SK-N-SH (cell line): Measurements from ENCODE around the gene GALNT5. TPM values are rescaled to one million over a fixed set of nuclear protein-coding genes. Genes with fewer than 3 reads are reported as not detected.

ENCODE experiments used
- CTCF ChIA-PET: fragments of 300-600, 350-600 bp; formaldehyde crosslinking; extraction: SDS; loops from one replicate; lab custom pipeline; 2021; lab: Yijun Ruan, JAX
- POLR2A ChIA-PET: fragments of 350-600 bp; sonication (Branson Sonifier 250); formaldehyde crosslinking; extraction: SDS; loops from one replicate; lab custom pipeline; 2020; ENCODE audit warnings: antibody characterized with exemption, inconsistent platforms; lab: Yijun Ruan, JAX
- DNase-seq: peaks from one replicate; pipeline ENCODE4 v3.0.0; 2012
- H2AFZ ChIP-seq: fragments of 200-600 bp; sonication (generic); 2 replicates; pipeline ENCODE4 v1.8.1; 2016; ENCODE audit warnings: antibody characterized with exemption, mild to moderate bottlenecking, low read depth
- H3F3A ChIP-seq: fragments of 200-600 bp; sonication (generic); replicated peaks from 2 replicates; pipeline ENCODE3; 2016; ENCODE audit warnings: antibody characterized with exemption, mild to moderate bottlenecking; ENCODE audit not compliant: insufficient read depth
- H3K27ac ChIP-seq, 2 experiments: fragments of 200-500 bp in 1 of 2; fragments of 200-600 bp in 1 of 2; sonication (Bioruptor generic) in 1 of 2; sonication (generic), shearing (Covaris generic) in 1 of 2; 2 replicates each; pipeline versions ENCODE4 v1.5.1 to v1.6.1; 2014 to 2016; ENCODE audit warnings: low read depth in 2 of 2, inconsistent platforms in 1 of 2, low read length in 1 of 2, mild to moderate bottlenecking in 1 of 2, mixed read lengths in 1 of 2
- H3K27me3 ChIP-seq: fragments of 200-600 bp; sonication (generic), shearing (Covaris generic); 2 replicates; pipeline ENCODE4 v1.6.1; 2016; ENCODE audit warnings: mixed run types; ENCODE audit not compliant: insufficient read depth
- H3K36me3 ChIP-seq, 2 experiments: fragments of 200-500 bp in 1 of 2; fragments of 200-600 bp in 1 of 2; sonication (Bioruptor generic) in 1 of 2; sonication (generic) in 1 of 2; replicated peaks in 1 of 2; 2 replicates each; pipeline versions ENCODE3 to v1.5.1; 2014 to 2016; ENCODE audit warnings: low read length in 1 of 2, mild to moderate bottlenecking in 1 of 2; ENCODE audit not compliant: insufficient read depth in 2 of 2, control insufficient read depth in 1 of 2
- H3K4me1 ChIP-seq, 2 experiments: fragments of 200-500 bp in 1 of 2; fragments of 200-600 bp in 1 of 2; sonication (Bioruptor generic) in 1 of 2; sonication (generic), shearing (Covaris generic) in 1 of 2; 2 replicates each; pipeline versions ENCODE4 v1.5.1 to v1.6.1; 2014 to 2016; ENCODE audit warnings: low read depth in 1 of 2, low read length in 1 of 2, mixed run types in 1 of 2; ENCODE audit not compliant: insufficient read depth in 2 of 2, control insufficient read depth in 1 of 2
- H3K4me2 ChIP-seq: fragments of 200-600 bp; sonication (generic), shearing (Covaris generic); 2 replicates; pipeline ENCODE4 v1.6.1; 2017; ENCODE audit warnings: mixed run types
- H3K4me3 ChIP-seq, 2 experiments: fragments of 200-500 bp in 1 of 2; fragments of 200-600 bp in 1 of 2; sonication (Bioruptor generic) in 1 of 2; sonication (generic), shearing (Covaris generic) in 1 of 2; 2 replicates each; pipeline versions ENCODE4 v1.5.1 to v1.8.1; 2014 to 2016; ENCODE audit warnings: low read depth in 2 of 2, inconsistent platforms in 1 of 2, low read length in 1 of 2, mild to moderate bottlenecking in 1 of 2, mixed read lengths in 1 of 2, moderate library complexity in 1 of 2
- H3K79me2 ChIP-seq: fragments of 200-600 bp; sonication (generic); 2 replicates; pipeline ENCODE4 v1.8.1; 2017; ENCODE audit warnings: mild to moderate bottlenecking; ENCODE audit not compliant: insufficient read depth
- H3K9ac ChIP-seq: fragments of 200-600 bp; sonication (generic); 2 replicates; pipeline ENCODE4 v1.6.1; 2017; ENCODE audit warnings: mixed run types
- H3K9me2 ChIP-seq: fragments of 200-600 bp; sonication (generic); 2 replicates; pipeline ENCODE4 v1.6.1; 2017; ENCODE audit warnings: mixed run types
- H3K9me3 ChIP-seq: fragments of 200-600 bp; sonication (generic); 2 replicates; pipeline ENCODE4 v1.6.1; 2017; ENCODE audit warnings: mixed run types, mild to moderate bottlenecking, moderate library complexity
- H4K20me1 ChIP-seq: fragments of 200-600 bp; sonication (generic); 2 replicates; pipeline ENCODE4 v1.6.1; 2017; ENCODE audit warnings: mild to moderate bottlenecking, mixed run types; ENCODE audit not compliant: insufficient read depth
- EZH2phosphoT487 ChIP-seq: fragments of 200-600 bp; sonication (generic); IDR thresholded peaks from 2 replicates; pipeline ENCODE4 v1.6.1; 2017; ENCODE audit warnings: low read depth, mixed run types, mild to moderate bottlenecking, antibody characterized with exemption, moderate library complexity, borderline replicate concordance
- FOSL2 ChIP-seq: IDR thresholded peaks from 2 replicates; pipeline ENCODE4 v1.4.0; 2012; ENCODE audit warnings: low read depth, mild to moderate bottlenecking, moderate library complexity, borderline replicate concordance
- FOXJ3 ChIP-seq: sonication (generic); formaldehyde crosslinking; IDR thresholded peaks from 2 replicates; pipeline ENCODE4 v1.5.1; 2020; ENCODE audit warnings: mild to moderate bottlenecking, missing genetic modification reagents
- JUND ChIP-seq: IDR thresholded peaks from 2 replicates; pipeline ENCODE4 v1.4.0; 2012
- MEF2A ChIP-seq: IDR thresholded peaks from 2 replicates; pipeline ENCODE4 v1.4.0; 2012; ENCODE audit warnings: low read depth, borderline replicate concordance
- MXI1 ChIP-seq: IDR thresholded peaks from 2 replicates; pipeline ENCODE4 v1.6.1; 2012; ENCODE audit warnings: mild to moderate bottlenecking, low read depth, low read length, improper control_type of control experiment
- NFIC ChIP-seq: IDR thresholded peaks from 2 replicates; pipeline ENCODE4 v1.4.0; 2012; ENCODE audit warnings: borderline replicate concordance
- POLR2AphosphoS5 ChIP-seq: IDR thresholded peaks from 2 replicates; pipeline ENCODE4 v1.6.1; 2012; ENCODE audit warnings: low read depth, low read length
- RFX5 ChIP-seq: IDR thresholded peaks from 2 replicates; pipeline ENCODE4 v1.6.1; 2012; ENCODE audit warnings: mild to moderate bottlenecking, improper control_type of control experiment, low read length
- SIN3A ChIP-seq: IDR thresholded peaks from 2 replicates; pipeline ENCODE4 v1.6.1; 2012; ENCODE audit warnings: low read depth, mild to moderate bottlenecking, low read length, moderate library complexity, borderline replicate concordance
- SMC3 ChIP-seq: IDR thresholded peaks from 2 replicates; pipeline ENCODE4 v1.6.1; 2012; ENCODE audit warnings: low read depth, low read length, improper control_type of control experiment
- TCF12 ChIP-seq: IDR thresholded peaks from 2 replicates; pipeline ENCODE4 v1.4.0; 2012
- YY1 ChIP-seq: IDR thresholded peaks from 2 replicates; pipeline ENCODE4 v1.4.0; 2012; ENCODE audit warnings: low read depth, mild to moderate bottlenecking
- WGBS: methylation state at CpG from one replicate; pipeline ENCODE4 v1.1.6; 2017; ENCODE audit warnings: low lambda C conversion rate; 5-methylcytosine and 5-hydroxymethylcytosine counted together
- polyA plus RNA-seq, 3 experiments: library from polyadenylated mRNA; depleted of rRNA; stranded (reverse); fragments of >200 nt; gene quantifications; 2 replicates each; pipeline ENCODE4 v1.2.3, GENCODE V29; 2012
- TF ChIP-seq, protein P1 (sequence below): IDR thresholded peaks from 2 replicates; pipeline ENCODE4 v1.4.0; 2012; ENCODE audit warnings: low read depth
- TF ChIP-seq, protein P2 (sequence below): IDR thresholded peaks from 2 replicates; pipeline ENCODE4 v1.4.0; 2012; ENCODE audit warnings: low read depth, borderline replicate concordance
- TF ChIP-seq, protein P3 (sequence below): fragments of 150-350 bp; IDR thresholded peaks from 2 replicates; pipeline ENCODE4 v1.6.1; 2017; ENCODE audit warnings: antibody characterized with exemption, low read length, low read depth, borderline replicate concordance
- TF ChIP-seq, protein P4 (sequence below): IDR thresholded peaks from 2 replicates; pipeline ENCODE4; 2012
- TF ChIP-seq, protein P5 (sequence below): IDR thresholded peaks from 2 replicates; pipeline ENCODE4 v1.4.0; 2012; ENCODE audit warnings: low read depth, borderline replicate concordance

Gene GALNT5
- polyA plus RNA-seq, 1 of the 3 experiments (the other 2 are of a cell fraction) = 10.4 TPM

DNA sequence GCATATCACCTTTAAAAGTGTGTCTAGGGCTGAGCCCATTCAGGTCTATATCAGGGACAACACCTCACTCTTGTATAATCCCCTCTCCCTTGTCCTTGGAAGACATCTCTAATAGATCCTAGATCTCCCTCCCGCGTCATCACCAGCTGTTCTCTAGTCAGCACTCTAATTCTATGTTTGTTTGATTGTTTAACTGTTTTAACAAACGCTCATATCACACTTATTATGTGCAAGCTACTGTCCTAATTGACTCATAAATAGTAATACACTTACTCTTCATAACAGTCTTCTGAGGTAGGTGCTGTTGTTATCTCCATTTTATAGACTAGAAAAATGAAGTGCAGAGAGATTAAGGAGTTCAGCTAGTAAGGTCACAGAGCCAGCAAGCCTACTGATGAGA is 69.7 kb downstream of the GALNT5 start:
- WGBS = 14% methylated on average over 3 of the region's 3 CpGs
- Histone ChIP-seq H3K4me1 (no peaks in the 10 kb centered on the region), H3K9me2 (no peaks in the 10 kb centered on the region), H4K20me1 (no peaks in the 10 kb centered on the region), H3F3A (no peaks in the 10 kb centered on the region), H3K79me2 (no peaks in the 10 kb centered on the region), H3K36me3 (no peaks in the 10 kb centered on the region), H3K27me3 (peaks cover 31% of the 10 kb centered on the region; the same call in 1 of the 2 replicates), H3K9me3 (no peaks in the 10 kb centered on the region), H3K27ac (no peak overlapping the region), H3K4me2 (no peak overlapping the region), H3K9ac (no peak overlapping the region), H3K4me3 (0 out of 4 replicates have a peak overlapping the region, but pooled peaks of 1 of the 2 experiments have one; percentile 22), H2AFZ (no peak overlapping the region)
- CTCF ChIA-PET = interaction anchor here (0.6 to 5.6 kb wide), 21 partner anchors 9 to 1950 kb away, joined by 3 to 67 read pairs (median 5); no protein-coding TSS in a partner anchor
- TF ChIP-seq, protein P1, sequence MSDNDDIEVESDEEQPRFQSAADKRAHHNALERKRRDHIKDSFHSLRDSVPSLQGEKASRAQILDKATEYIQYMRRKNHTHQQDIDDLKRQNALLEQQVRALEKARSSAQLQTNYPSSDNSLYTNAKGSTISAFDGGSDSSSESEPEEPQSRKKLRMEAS = no peak
- TF ChIP-seq FOXJ3 (CRISPR knock-in tag) (no peak), MXI1 (no peak), SIN3A (no peak), MEF2A (no peak), POLR2AphosphoS5 (no peak), EZH2phosphoT487 (no peak), SMC3 (no peak), FOSL2 (no peak), NFIC (no peak), YY1 (no peak), TCF12 (no peak), JUND (no peak), RFX5 (no peak)
- TF ChIP-seq, protein P2, sequence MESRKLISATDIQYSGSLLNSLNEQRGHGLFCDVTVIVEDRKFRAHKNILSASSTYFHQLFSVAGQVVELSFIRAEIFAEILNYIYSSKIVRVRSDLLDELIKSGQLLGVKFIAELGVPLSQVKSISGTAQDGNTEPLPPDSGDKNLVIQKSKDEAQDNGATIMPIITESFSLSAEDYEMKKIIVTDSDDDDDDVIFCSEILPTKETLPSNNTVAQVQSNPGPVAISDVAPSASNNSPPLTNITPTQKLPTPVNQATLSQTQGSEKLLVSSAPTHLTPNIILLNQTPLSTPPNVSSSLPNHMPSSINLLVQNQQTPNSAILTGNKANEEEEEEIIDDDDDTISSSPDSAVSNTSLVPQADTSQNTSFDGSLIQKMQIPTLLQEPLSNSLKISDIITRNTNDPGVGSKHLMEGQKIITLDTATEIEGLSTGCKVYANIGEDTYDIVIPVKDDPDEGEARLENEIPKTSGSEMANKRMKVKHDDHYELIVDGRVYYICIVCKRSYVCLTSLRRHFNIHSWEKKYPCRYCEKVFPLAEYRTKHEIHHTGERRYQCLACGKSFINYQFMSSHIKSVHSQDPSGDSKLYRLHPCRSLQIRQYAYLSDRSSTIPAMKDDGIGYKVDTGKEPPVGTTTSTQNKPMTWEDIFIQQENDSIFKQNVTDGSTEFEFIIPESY = no peak
- TF ChIP-seq, protein P3, sequence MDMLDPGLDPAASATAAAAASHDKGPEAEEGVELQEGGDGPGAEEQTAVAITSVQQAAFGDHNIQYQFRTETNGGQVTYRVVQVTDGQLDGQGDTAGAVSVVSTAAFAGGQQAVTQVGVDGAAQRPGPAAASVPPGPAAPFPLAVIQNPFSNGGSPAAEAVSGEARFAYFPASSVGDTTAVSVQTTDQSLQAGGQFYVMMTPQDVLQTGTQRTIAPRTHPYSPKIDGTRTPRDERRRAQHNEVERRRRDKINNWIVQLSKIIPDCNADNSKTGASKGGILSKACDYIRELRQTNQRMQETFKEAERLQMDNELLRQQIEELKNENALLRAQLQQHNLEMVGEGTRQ = no peak
- TF ChIP-seq, protein P4, sequence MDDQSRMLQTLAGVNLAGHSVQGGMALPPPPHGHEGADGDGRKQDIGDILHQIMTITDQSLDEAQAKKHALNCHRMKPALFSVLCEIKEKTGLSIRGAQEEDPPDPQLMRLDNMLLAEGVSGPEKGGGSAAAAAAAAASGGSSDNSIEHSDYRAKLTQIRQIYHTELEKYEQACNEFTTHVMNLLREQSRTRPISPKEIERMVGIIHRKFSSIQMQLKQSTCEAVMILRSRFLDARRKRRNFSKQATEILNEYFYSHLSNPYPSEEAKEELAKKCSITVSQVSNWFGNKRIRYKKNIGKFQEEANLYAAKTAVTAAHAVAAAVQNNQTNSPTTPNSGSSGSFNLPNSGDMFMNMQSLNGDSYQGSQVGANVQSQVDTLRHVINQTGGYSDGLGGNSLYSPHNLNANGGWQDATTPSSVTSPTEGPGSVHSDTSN = no peak
- TF ChIP-seq, protein P5, sequence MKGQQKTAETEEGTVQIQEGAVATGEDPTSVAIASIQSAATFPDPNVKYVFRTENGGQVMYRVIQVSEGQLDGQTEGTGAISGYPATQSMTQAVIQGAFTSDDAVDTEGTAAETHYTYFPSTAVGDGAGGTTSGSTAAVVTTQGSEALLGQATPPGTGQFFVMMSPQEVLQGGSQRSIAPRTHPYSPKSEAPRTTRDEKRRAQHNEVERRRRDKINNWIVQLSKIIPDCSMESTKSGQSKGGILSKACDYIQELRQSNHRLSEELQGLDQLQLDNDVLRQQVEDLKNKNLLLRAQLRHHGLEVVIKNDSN = no peak
- DNase-seq = no peak
- POLR2A ChIA-PET = no interaction called here
